ENCODE measurements around the gene AGMO. TPM values are rescaled to one million over a fixed set of nuclear protein-coding genes. Genes with fewer than 3 reads are reported as not detected.

The AGMO gene
- polyA plus RNA-seq, 1 donor from 2014 or later: not detected

- Histone ChIP-seq H3K27me3 (ENCODE audit: insufficient read depth, low read depth, low read length) (no peaks in the 10 kb centered on the region), H3K79me2 (replicated peaks; ENCODE audit: insufficient read depth, low read length) (no peaks in the 10 kb centered on the region), H3F3A (ENCODE audit: insufficient read depth, low read length, poor library complexity, severe bottlenecking) (no peaks in the 10 kb centered on the region), H2AFZ (ENCODE audit: low read depth, low read length) (no peak overlapping the region), H3K9ac (ENCODE audit: low read length) (no peak overlapping the region), H3K9me3 (ENCODE audit: low read length) (no peaks in the 10 kb centered on the region), H3K9me2 (ENCODE audit: insufficient read depth, low read length) (no peaks in the 10 kb centered on the region), H3K27ac (ENCODE audit: low read length) (no peak overlapping the region), H4K20me1 (ENCODE audit: insufficient read depth) (no peaks in the 10 kb centered on the region), H3K36me3 (ENCODE audit: insufficient read depth, low read length) (no peaks in the 10 kb centered on the region), H3K4me3 (ENCODE audit: low read length) (no peak overlapping the region), H3K4me2 (ENCODE audit: low read length) (no peak overlapping the region)
- TF ChIP-seq REST (IDR thresholded peaks at IDR 0.05; ENCODE audit: borderline replicate concordance) (no peak), CTCF (IDR thresholded peaks at IDR 0.05; ENCODE audit: poor library complexity, severe bottlenecking) (no peak), SMC3 (conservative IDR thresholded peaks at IDR 0.05; ENCODE audit: poor library complexity) (no peak), RAD21 (conservative IDR thresholded peaks at IDR 0.05) (no peak), MXI1 (conservative IDR thresholded peaks at IDR 0.05; ENCODE audit: poor library complexity, severe bottlenecking) (no peak), TAF1 (IDR thresholded peaks at IDR 0.05; ENCODE audit: low read depth) (no peak), EP300 (conservative IDR thresholded peaks at IDR 0.05; ENCODE audit: poor library complexity, severe bottlenecking) (no peak), POLR2AphosphoS5 (IDR thresholded peaks at IDR 0.05) (no peak), EZH2 (IDR thresholded peaks at IDR 0.05; ENCODE audit: borderline replicate concordance, insufficient read depth, low read length, poor library complexity, severe bottlenecking) (no peak)
Measured at GRCh38 chr7:15577600-15577999, 15.8 kb upstream of the AGMO start.

GRCh38 chr7:15571301-15571878 lies 9.6 kb upstream of the AGMO start:
- H3K4me3 ChIP-seq (ENCODE audit: low read length): no peak overlapping the region
- H3K27ac ChIP-seq (ENCODE audit: low read length): no peak overlapping the region
- H3K9me2 ChIP-seq (ENCODE audit: insufficient read depth, low read length): no peaks in the 10 kb centered on the region
- H3K27me3 ChIP-seq (ENCODE audit: insufficient read depth, low read depth, low read length): no peaks in the 10 kb centered on the region
- no peak overlapping the region for H3K4me2 ChIP-seq (ENCODE audit: low read length)
- no peak overlapping the region for H2AFZ ChIP-seq (ENCODE audit: low read depth, low read length)
- no peaks in the 10 kb centered on the region for H3K79me2 ChIP-seq (replicated peaks; ENCODE audit: insufficient read depth, low read length)
- no peak overlapping the region for H3K9ac ChIP-seq (ENCODE audit: low read length)
- H3K36me3 ChIP-seq (ENCODE audit: insufficient read depth, low read length): no peaks in the 10 kb centered on the region
- H3F3A ChIP-seq (ENCODE audit: insufficient read depth, low read length, poor library complexity, severe bottlenecking): no peaks in the 10 kb centered on the region
- H3K9me3 ChIP-seq (ENCODE audit: low read length): no peaks in the 10 kb centered on the region
- H4K20me1 ChIP-seq (ENCODE audit: insufficient read depth): no peaks in the 10 kb centered on the region
- TF ChIP-seq REST (IDR thresholded peaks at IDR 0.05; ENCODE audit: borderline replicate concordance) (no peak), TAF1 (IDR thresholded peaks at IDR 0.05; ENCODE audit: low read depth) (no peak), CTCF (IDR thresholded peaks at IDR 0.05; ENCODE audit: poor library complexity, severe bottlenecking) (no peak), RAD21 (conservative IDR thresholded peaks at IDR 0.05) (no peak)

Measured in neural cell (in vitro differentiated cells).